Neural progenitor cell (in vitro differentiated cells): ENCODE data around the gene LDLRAD4. TPM values are rescaled to one million over a fixed set of nuclear protein-coding genes. Genes with fewer than 3 reads are reported as not detected.

Experiments
- DNase-seq: peaks from one replicate; pipeline ENCODE4 v3.0.0-alpha.2; 2016; ENCODE audit warnings: low spot score
- H2AFZ ChIP-seq: fragments of 200-600 bp; sonication (generic); replicated peaks from 2 replicates; pipeline ENCODE4 v1.6.1; 2016; ENCODE audit warnings: antibody characterized with exemption
- H3F3A ChIP-seq: fragments of 200-600 bp; sonication (generic); 2 replicates; pipeline ENCODE4 v1.6.1; 2016; ENCODE audit warnings: antibody characterized with exemption, low read depth
- H3K27ac ChIP-seq: fragments of 200-600 bp; sonication (generic); 2 replicates; pipeline ENCODE4 v1.5.1; 2016; ENCODE audit warnings: mild to moderate bottlenecking
- H3K27me3 ChIP-seq: fragments of 200-600 bp; sonication (generic); 2 replicates; pipeline ENCODE4 v1.6.1; 2016; ENCODE audit warnings: mild to moderate bottlenecking, moderate library complexity
- H3K36me3 ChIP-seq: fragments of 200-600 bp; sonication (generic); 2 replicates; pipeline ENCODE4 v1.5.1; 2016
- H3K4me1 ChIP-seq: fragments of 200-600 bp; sonication (generic); 2 replicates; pipeline ENCODE4 v1.6.1; 2016; ENCODE audit warnings: mixed run types
- H3K4me2 ChIP-seq: fragments of 200-600 bp; sonication (generic); 2 replicates; pipeline ENCODE4 v1.6.1; 2016
- H3K4me3 ChIP-seq: fragments of 200-600 bp; sonication (generic); 2 replicates; pipeline ENCODE4 v1.5.1; 2016
- H3K79me2 ChIP-seq: fragments of 200-600 bp; sonication (generic); 2 replicates; pipeline ENCODE4 v1.6.1; 2016; ENCODE audit warnings: low read depth
- H3K9ac ChIP-seq: fragments of 200-600 bp; sonication (generic); 2 replicates; pipeline ENCODE4 v1.6.1; 2016
- H3K9me3 ChIP-seq: fragments of 200-600 bp; sonication (generic); 2 replicates; pipeline ENCODE4 v1.5.1; 2016; ENCODE audit warnings: low read depth
- H4K20me1 ChIP-seq: fragments of 200-600 bp; sonication (generic); 2 replicates; pipeline ENCODE4 v1.6.1; 2016; ENCODE audit warnings: low read depth
- H3K27ac Mint-ChIP-seq: 3 replicates; pipeline ENCODE4 v1.8.0; 2021; ENCODE audit warnings: mixed read lengths
- H3K27me3 Mint-ChIP-seq: 2 replicates; pipeline ENCODE4 v1.8.0; 2022; ENCODE audit warnings: low read depth, mild to moderate bottlenecking, inconsistent platforms, moderate library complexity, mixed read lengths; ENCODE audit not compliant: insufficient read depth
- H3K36me3 Mint-ChIP-seq: 3 replicates; pipeline ENCODE4 v1.8.0; 2021; ENCODE audit warnings: mixed read lengths
- H3K4me1 Mint-ChIP-seq: 3 replicates; pipeline ENCODE4 v1.8.0; 2021; ENCODE audit warnings: mixed read lengths
- H3K4me3 Mint-ChIP-seq: 3 replicates; pipeline ENCODE4 v1.8.0; 2021; ENCODE audit warnings: mild to moderate bottlenecking, moderate library complexity, mixed read lengths
- H3K9me3 Mint-ChIP-seq: 3 replicates; pipeline ENCODE4 v1.8.0; 2020; ENCODE audit warnings: mixed read lengths
- EZH2 ChIP-seq: fragments of 200-600 bp; sonication (generic); IDR thresholded peaks from 2 replicates; pipeline ENCODE4 v1.6.1; 2017; ENCODE audit warnings: antibody characterized with exemption, mild to moderate bottlenecking, moderate library complexity
- EZH2phosphoT487 ChIP-seq: fragments of 200-600 bp; sonication (generic); IDR thresholded peaks from 2 replicates; pipeline ENCODE4 v1.6.1; 2017; ENCODE audit warnings: antibody characterized with exemption
- total RNA-seq: library from RNA; depleted of rRNA; stranded (reverse); fragments of >200 nt; gene quantifications from 2 replicates; pipeline ENCODE4 v1.2.3, GENCODE V29; 2015; ENCODE audit warnings: low replicate concordance
- TF ChIP-seq, protein P1 (sequence below): fragments of 200-600 bp; sonication (generic); IDR thresholded peaks from 2 replicates; pipeline ENCODE4 v1.5.1; 2017; ENCODE audit warnings: antibody characterized with exemption, mild to moderate bottlenecking

Gene LDLRAD4
- total RNA-seq, 1 donor from 2014 or later = 0.65 TPM

DNA sequence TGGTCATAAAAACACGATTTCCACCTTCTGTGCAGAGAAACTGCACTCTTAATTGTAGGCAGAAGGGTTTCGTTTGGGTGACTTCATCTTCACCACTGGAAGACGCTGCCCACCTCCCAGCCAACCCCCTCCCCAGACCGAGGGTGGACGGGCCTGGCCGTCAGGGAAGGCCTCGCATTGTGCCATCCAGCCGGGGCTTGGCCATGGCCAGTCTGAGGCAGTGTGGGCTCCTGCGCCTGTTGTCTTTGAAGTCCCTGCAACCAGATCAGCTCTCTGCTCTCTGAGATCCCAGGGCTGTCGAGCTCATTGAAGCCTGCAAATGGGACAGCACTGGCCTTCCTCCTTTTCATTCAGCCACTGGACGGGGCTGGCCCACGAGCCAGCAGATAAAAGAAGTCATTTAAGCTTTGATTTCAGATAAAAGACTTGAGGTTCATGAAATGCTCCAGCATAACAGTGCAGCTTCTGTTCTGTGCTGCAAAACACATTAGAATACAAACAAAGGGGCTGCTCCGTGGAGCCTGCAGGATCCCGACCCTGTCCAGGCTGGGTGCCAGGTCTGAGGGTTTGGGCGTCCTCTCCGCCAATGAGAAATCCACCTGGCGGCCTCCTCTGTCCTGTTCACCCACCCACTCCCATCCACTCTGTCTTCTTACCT is 253.5 kb downstream of the LDLRAD4 start:
- Histone ChIP-seq H3K9me3 (no peaks in the 10 kb centered on the region), H4K20me1 (peaks cover 8% of the 10 kb centered on the region), H3F3A (peaks cover 15% of the 10 kb centered on the region), H3K4me2 (peak overlapping the region; percentile 44), H3K4me3 (no peak overlapping the region), H3K27ac (no peak overlapping the region), H3K36me3 (no peaks in the 10 kb centered on the region), H3K9ac (no peak overlapping the region), H3K27me3 (no peaks in the 10 kb centered on the region), H3K79me2 (no peaks in the 10 kb centered on the region), H2AFZ (peak overlapping the region; percentile 7), H3K4me1 (peaks cover 20% of the 10 kb centered on the region)
- H3K27me3 Mint-ChIP-seq = peaks cover 15% of the 10 kb centered on the region
- peak; percentile 73 for DNase-seq
- peak overlapping the region; percentile 97 for H3K27ac Mint-ChIP-seq
- peaks cover 11% of the 10 kb centered on the region for H3K9me3 Mint-ChIP-seq
- no peaks in the 10 kb centered on the region for H3K36me3 Mint-ChIP-seq
- H3K4me3 Mint-ChIP-seq = peak overlapping the region; percentile 72
- TF ChIP-seq EZH2 (no peak), EZH2phosphoT487 (no peak)
- TF ChIP-seq, protein P1, sequence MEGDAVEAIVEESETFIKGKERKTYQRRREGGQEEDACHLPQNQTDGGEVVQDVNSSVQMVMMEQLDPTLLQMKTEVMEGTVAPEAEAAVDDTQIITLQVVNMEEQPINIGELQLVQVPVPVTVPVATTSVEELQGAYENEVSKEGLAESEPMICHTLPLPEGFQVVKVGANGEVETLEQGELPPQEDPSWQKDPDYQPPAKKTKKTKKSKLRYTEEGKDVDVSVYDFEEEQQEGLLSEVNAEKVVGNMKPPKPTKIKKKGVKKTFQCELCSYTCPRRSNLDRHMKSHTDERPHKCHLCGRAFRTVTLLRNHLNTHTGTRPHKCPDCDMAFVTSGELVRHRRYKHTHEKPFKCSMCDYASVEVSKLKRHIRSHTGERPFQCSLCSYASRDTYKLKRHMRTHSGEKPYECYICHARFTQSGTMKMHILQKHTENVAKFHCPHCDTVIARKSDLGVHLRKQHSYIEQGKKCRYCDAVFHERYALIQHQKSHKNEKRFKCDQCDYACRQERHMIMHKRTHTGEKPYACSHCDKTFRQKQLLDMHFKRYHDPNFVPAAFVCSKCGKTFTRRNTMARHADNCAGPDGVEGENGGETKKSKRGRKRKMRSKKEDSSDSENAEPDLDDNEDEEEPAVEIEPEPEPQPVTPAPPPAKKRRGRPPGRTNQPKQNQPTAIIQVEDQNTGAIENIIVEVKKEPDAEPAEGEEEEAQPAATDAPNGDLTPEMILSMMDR = no peak
- peaks cover 48% of the 10 kb centered on the region for H3K4me1 Mint-ChIP-seq

DNA sequence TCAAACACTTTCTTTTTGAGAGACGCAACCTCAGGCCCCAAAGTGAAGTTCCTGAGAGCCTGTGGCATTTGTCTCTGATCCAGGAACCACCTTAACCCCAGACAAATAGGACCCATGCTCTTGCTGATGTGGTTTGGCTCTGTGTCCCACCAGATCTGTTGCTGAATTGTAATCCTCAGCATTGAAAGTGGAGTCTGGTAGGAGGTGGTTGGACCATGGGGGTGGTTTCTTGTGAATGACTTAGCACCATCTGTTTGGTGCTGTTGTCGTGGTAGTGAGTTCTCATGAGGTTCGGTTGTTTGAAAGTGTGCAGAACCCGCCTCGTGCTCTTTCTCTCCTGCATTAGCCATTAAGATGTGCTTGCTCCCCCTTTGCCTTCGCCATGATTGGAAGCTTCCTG is 255.2 kb downstream of the LDLRAD4 start:
- no peak overlapping the region for H3K4me3 ChIP-seq
- TF ChIP-seq EZH2phosphoT487 (no peak), EZH2 (no peak)
- TF ChIP-seq, protein P1 = no peak
- H3F3A ChIP-seq = peaks cover 15% of the 10 kb centered on the region

DNA sequence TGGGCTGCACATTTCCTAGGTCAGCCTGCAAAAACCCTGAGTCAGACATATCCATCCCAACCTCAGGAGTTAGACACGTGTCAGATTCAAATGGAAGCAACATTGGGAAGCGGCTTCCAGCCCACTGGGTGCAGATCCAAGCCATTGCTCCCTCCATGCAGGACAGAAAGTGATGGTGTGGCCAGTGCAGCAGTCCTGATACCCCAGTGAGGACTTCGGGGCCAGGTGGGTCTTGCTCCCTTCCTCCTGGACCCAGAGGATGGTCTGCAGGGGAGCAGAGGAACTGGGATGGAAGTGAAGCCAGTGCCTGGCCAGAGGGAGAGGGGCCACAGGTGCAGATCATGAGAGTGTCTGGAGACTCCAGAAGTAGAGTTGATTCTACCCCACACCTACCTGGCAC is 255.8 kb downstream of the LDLRAD4 start:
- Histone ChIP-seq H3K36me3 (no peaks in the 10 kb centered on the region), H3K9ac (no peak overlapping the region), H3F3A (peaks cover 15% of the 10 kb centered on the region), H2AFZ (no peak overlapping the region), H3K27ac (no peak overlapping the region), H3K79me2 (no peaks in the 10 kb centered on the region), H3K27me3 (no peaks in the 10 kb centered on the region), H3K4me1 (peaks cover 26% of the 10 kb centered on the region), H4K20me1 (peaks cover 8% of the 10 kb centered on the region), H3K4me2 (no peak overlapping the region), H3K9me3 (no peaks in the 10 kb centered on the region), H3K4me3 (no peak overlapping the region)
- TF ChIP-seq, protein P1 = no peak
- TF ChIP-seq EZH2 = no peak
- TF ChIP-seq EZH2phosphoT487 = no peak
- Mint-ChIP-seq H3K27ac (peak overlapping the region; percentile 50), H3K9me3 (peaks cover 2% of the 10 kb centered on the region), H3K27me3 (peaks cover 15% of the 10 kb centered on the region), H3K4me3 (no peak overlapping the region), H3K36me3 (peaks cover 2% of the 10 kb centered on the region), H3K4me1 (peaks cover 51% of the 10 kb centered on the region)
- DNase-seq = no peak

More for the DNA sequence above, 255.2 kb downstream of the LDLRAD4 start:
- H3K4me1 ChIP-seq = peaks cover 26% of the 10 kb centered on the region
- peaks cover 51% of the 10 kb centered on the region for H3K4me1 Mint-ChIP-seq
- no peaks in the 10 kb centered on the region for H3K36me3 ChIP-seq
- no peak overlapping the region for H3K9ac ChIP-seq
- H3K27me3 ChIP-seq = no peaks in the 10 kb centered on the region
- H4K20me1 ChIP-seq = peaks cover 8% of the 10 kb centered on the region
- peak overlapping the region; percentile 50 for H3K27ac Mint-ChIP-seq
- peaks cover 2% of the 10 kb centered on the region for H3K9me3 Mint-ChIP-seq
- DNase-seq = no peak
- peaks cover 15% of the 10 kb centered on the region for H3K27me3 Mint-ChIP-seq
- no peak overlapping the region for H2AFZ ChIP-seq
- no peaks in the 10 kb centered on the region for H3K9me3 ChIP-seq
- H3K4me2 ChIP-seq = no peak overlapping the region
- peaks cover 2% of the 10 kb centered on the region for H3K36me3 Mint-ChIP-seq
- no peak overlapping the region for H3K4me3 Mint-ChIP-seq
- H3K79me2 ChIP-seq = no peaks in the 10 kb centered on the region
- no peak overlapping the region for H3K27ac ChIP-seq
